Heart right ventricle (tissue), 16 donors: ENCODE results near the gene KCNQ5. TPM values are rescaled to one million over a fixed set of nuclear protein-coding genes. Genes with fewer than 3 reads are reported as not detected.

Experiments used
- ATAC-seq, 8 donors: fragments of 200-7000 bp; cut with Tn5 transposase; one replicate each; pipeline ENCODE4 v1.9.1; 2020; ENCODE audit warnings: mild to moderate bottlenecking in 8 of 8, moderate library complexity in 8 of 8, moderate number of reproducible peaks in 1 of 8
- DNase-seq, 2 donors: peaks; one replicate each; pipeline ENCODE4 v3.0.0-alpha.2; 2020
- H3K27ac ChIP-seq, 10 donors: fragments of 200-600 bp; sonication (generic) in 2 of 10; one replicate each; pipeline versions ENCODE4 v1.5.0 to v1.8.0; 2020 to 2022; ENCODE audit warnings: mild to moderate bottlenecking in 3 of 10
- H3K27me3 ChIP-seq, 7 donors: fragments of 200-600 bp; one replicate each; pipeline ENCODE4 v1.8.0; 2021 to 2022; ENCODE audit warnings: mild to moderate bottlenecking in 2 of 7
- H3K36me3 ChIP-seq, 9 donors: fragments of 200-600 bp; sonication (generic) in 1 of 9; one replicate each; pipeline versions ENCODE4 v1.5.0 to v1.8.0; 2020 to 2022; ENCODE audit warnings: mild to moderate bottlenecking in 2 of 9
- H3K4me1 ChIP-seq, 9 donors: fragments of 200-600 bp; sonication (generic) in 1 of 9; one replicate each; pipeline versions ENCODE4 v1.5.0 to v1.8.0; 2020 to 2022; ENCODE audit warnings: mild to moderate bottlenecking in 4 of 9
- H3K4me3 ChIP-seq, 10 donors: fragments of 200-600 bp; sonication (generic) in 2 of 10; one replicate each; pipeline versions ENCODE4 v1.5.0 to v1.8.0; 2020 to 2022; ENCODE audit warnings: mild to moderate bottlenecking in 7 of 10, moderate library complexity in 2 of 10
- H3K9me3 ChIP-seq, 11 donors: fragments of 200-600 bp in 10 of 11; sonication (generic) in 2 of 11; one replicate each; pipeline versions ENCODE4 v1.5.0 to v1.8.0; 2013 to 2022; ENCODE audit warnings: mild to moderate bottlenecking in 2 of 11, control low read depth in 1 of 11, moderate library complexity in 1 of 11
- CTCF ChIP-seq, 9 donors: fragments of 200-600 bp; sonication (generic) in 2 of 9; IDR thresholded peaks; one replicate each; pipeline versions ENCODE4 v1.5.0 to v1.8.0; 2021 to 2022; ENCODE audit warnings: antibody characterized with exemption in 9 of 9, mild to moderate bottlenecking in 5 of 9, moderate library complexity in 1 of 9
- WGBS, 2 donors: extraction: QIAGEN DNeasy Blood & Tissue Kit; methylation state at CpG; one replicate each; pipeline ENCODE4 v1.1.7; 2013; ENCODE audit warnings: inconsistent platforms in 1 of 2; 5-methylcytosine and 5-hydroxymethylcytosine counted together
- intact Hi-C, 10 donors: fragments of 100-400 bp; cut with DNase I; formaldehyde crosslinking; loops; one replicate each; pipeline versions ENCODE4 v1.11.1 to v1.14.2; 2022
- polyA plus RNA-seq, 2 donors: library from polyadenylated mRNA; stranded (reverse); fragments of 200-250 nt; gene quantifications; one replicate each; pipeline ENCODE4 v1.2.3, GENCODE V29; 2013
- total RNA-seq, 10 donors: library from RNA; stranded (reverse); fragmentation: NEBNext Ultra II Directional in 3 of 10; extraction: Animal tissue kit (Norgen Biotek cat#: 25700) in 3 of 10; gene quantifications; one replicate each; pipeline versions ENCODE4 v1.2.1 to v1.2.4, GENCODE V29; 2021 to 2023
- donor health status: Arrhythmogenic right ventricular cardiomyopathy.
- donor health status: ischemic (EF 13 %, LVEDD 7.1; RV severe dilation, severe dysfunction).
- donor health status: healthy with polysubstance abuse.
- donor health status: DM: no; HTN: yes; CAD: no.
- donor health status: DM: no; HTN: no; CAD: no.
- donor health status: ischemic (EF 25% LVEDD 6.9; RV normal size, moderate dysfunction).
- donor health status: ischemic (EF 25% LVEDD 5.7; RV mildly dilated, moderate dysfunction).
- donor health status: healthy.
- donor health status: DM: yes; HTN: yes; CAD: no.
- donor health status: Ischemic cardiomyopathy.
- donor health status: ischemic (EF 35%, LVEDD 5.7; RV mildly dilated, moderate dysfunction).
- donor health status: nonischemic (EF 11% LVEDD 7.7; RV severe dilation, severe dysfunction).
- donor health status: DM: yes; HTN: yes; CAD: no.
- donor health status: PGD.
- donor health status: ischemic (EF 29% LVEDD 5.4; RV normal size, mild dysfunction).
- donor health status: nonischemic (EF 23%, LVEDD 6.1; RV moderate dilation, normal function).

KCNQ5 gene
- total and polyA plus RNA-seq, 12 donors, result under 0.01 to 0.15 (median 0.12) TPM; not detected in 9

GRCh38 chr6:72849346-72849745 lies 227.5 kb downstream of the KCNQ5 start:
- intact Hi-C loops, result no loop called here
- no peak for DNase-seq
- ATAC-seq, result no peak
- Histone ChIP-seq H3K27ac (no peak overlapping the region), H3K4me1 (no peaks in the 10 kb centered on the region), H3K27me3 (no peaks in the 10 kb centered on the region), H3K9me3 (no peaks in the 10 kb centered on the region), H3K36me3 (no peaks in the 10 kb centered on the region), H3K4me3 (no peak overlapping the region)
- TF ChIP-seq CTCF (IDR thresholded peaks at IDR 0.05), result no peak

DNA sequence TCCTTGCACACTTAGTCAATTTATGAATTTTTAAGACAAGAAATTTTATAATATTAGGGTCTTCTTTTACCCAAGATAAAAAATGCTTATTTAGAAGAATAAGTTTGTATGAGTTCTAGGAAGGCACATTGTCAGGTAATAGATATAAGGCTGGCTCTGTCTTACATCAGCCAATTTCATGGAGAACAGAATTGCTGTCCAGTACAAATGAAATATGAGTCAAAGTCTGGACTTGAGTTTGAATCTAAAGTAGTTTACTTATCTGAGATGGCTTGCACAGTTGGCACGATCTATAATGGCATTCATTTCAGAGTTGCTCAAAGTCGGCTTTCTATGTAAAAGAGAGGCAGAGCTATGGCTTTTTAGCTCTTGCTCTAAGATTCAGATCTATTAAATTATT lies 228.2 kb downstream of the KCNQ5 start:
- DNase-seq (no peak), ATAC-seq (no peak)
- Histone ChIP-seq H3K4me1 (no peaks in the 10 kb centered on the region), H3K36me3 (no peaks in the 10 kb centered on the region), H3K4me3 (no peak overlapping the region), H3K27ac (no peak overlapping the region), H3K9me3 (no peaks in the 10 kb centered on the region), H3K27me3 (no peaks in the 10 kb centered on the region)
- no peak for TF ChIP-seq CTCF (IDR thresholded peaks at IDR 0.05)
- intact Hi-C loops, result no loop called here
- 76 to 78% methylated on average over 2 of the region's 2 CpGs for WGBS, 2 donors

- 21 to 47% methylated on average over 1 of the region's 1 CpG for WGBS, 2 donors
- DNase-seq, result no peak
- no peak for ATAC-seq
- Histone ChIP-seq H3K4me1 (no peaks in the 10 kb centered on the region), H3K36me3 (no peaks in the 10 kb centered on the region), H3K27ac (no peak overlapping the region), H3K27me3 (no peaks in the 10 kb centered on the region), H3K9me3 (no peaks in the 10 kb centered on the region), H3K4me3 (no peak overlapping the region)
- intact Hi-C loops, result no loop called here
- TF ChIP-seq CTCF (IDR thresholded peaks at IDR 0.05), result no peak
Observed at GRCh38 chr6:72850469-72850868, 228.6 kb downstream of the KCNQ5 start.

- ATAC-seq (no peak), DNase-seq (no peak)
- Histone ChIP-seq H3K27ac (no peak overlapping the region), H3K4me1 (no peaks in the 10 kb centered on the region), H3K4me3 (no peak overlapping the region), H3K27me3 (no peaks in the 10 kb centered on the region), H3K36me3 (no peaks in the 10 kb centered on the region), H3K9me3 (no peaks in the 10 kb centered on the region)
- intact Hi-C loops, result no loop called here
- no peak for TF ChIP-seq CTCF (IDR thresholded peaks at IDR 0.05)
- whole genome bisulfite sequencing, 2 donors, result 69 to 81% methylated on average over 2 of the region's 2 CpGs
Observed at GRCh38 chr6:72855471-72855870, 233.6 kb downstream of the KCNQ5 start.

- Histone ChIP-seq H3K9me3 (no peaks in the 10 kb centered on the region), H3K27ac (no peak overlapping the region), H3K4me3 (no peak overlapping the region), H3K36me3 (no peaks in the 10 kb centered on the region), H3K27me3 (no peaks in the 10 kb centered on the region), H3K4me1 (peaks cover 0 to 7% (median 0%) of the 10 kb centered on the region in 9 donors)
- no peak for ATAC-seq
- DNase-seq, result no peak
- intact Hi-C loops, result no loop called here
- TF ChIP-seq CTCF (IDR thresholded peaks at IDR 0.05), result no peak
- 74 to 82% methylated on average over 3 of the region's 3 CpGs for WGBS, 2 donors
Observed at GRCh38 chr6:72856801-72857200, 234.9 kb downstream of the KCNQ5 start.
